HepG2 (cell line): Measurements from ENCODE around the gene ENDOD1.

Experiments used
- EZH2 ChIP-seq: conservative IDR thresholded peaks from 2 replicates; pipeline ENCODE4 v1.6.1; 2012; ENCODE audit warnings: mild to moderate bottlenecking, low read depth, low read length, moderate library complexity
- FOXP1 ChIP-seq, 2 experiments: fragments of 450-650 bp in 1 of 2; IDR thresholded peaks; 2 replicates each; pipeline ENCODE4 v1.6.1; 2017 to 2018; ENCODE audit warnings: antibody characterized with exemption in 1 of 2
- HMG20A ChIP-seq: IDR thresholded peaks from 2 replicates; pipeline ENCODE4 v1.6.1; 2016; ENCODE audit warnings: borderline replicate concordance
- KDM5A ChIP-seq: fragments of 200-600 bp; sonication (generic); IDR thresholded peaks from 2 replicates; pipeline ENCODE4 v1.7.0; 2018; ENCODE audit warnings: antibody characterized with exemption, mild to moderate bottlenecking, low read length, borderline replicate concordance
- POLR2AphosphoS5 ChIP-seq: IDR thresholded peaks from 2 replicates; pipeline ENCODE4 v1.6.1; 2012; ENCODE audit warnings: low read depth, low read length
- ZFP37 ChIP-seq: sonication (generic); formaldehyde crosslinking; IDR thresholded peaks from 2 replicates; pipeline ENCODE4 v1.4.0; 2020; ENCODE audit warnings: missing genetic modification reagents, borderline replicate concordance
- TF ChIP-seq, protein P1 (sequence below): sonication (generic); formaldehyde crosslinking; IDR thresholded peaks from 2 replicates; pipeline ENCODE4 v1.9.0; 2021; ENCODE audit warnings: missing genetic modification reagents, borderline replicate concordance
- TF ChIP-seq, protein P2 (sequence below): sonication (generic); formaldehyde crosslinking; IDR thresholded peaks from 2 replicates; pipeline ENCODE4 v1.5.0; 2020; ENCODE audit warnings: mild to moderate bottlenecking, missing genetic modification reagents, moderate library complexity
- TF ChIP-seq, protein P3 (sequence below), 2 experiments: sonication (generic) in 1 of 2; formaldehyde crosslinking in 1 of 2; IDR thresholded peaks; 2 replicates each; pipeline versions ENCODE4 v1.4.0 to v1.6.1; 2018 to 2020; ENCODE audit warnings: missing genetic modification reagents in 2 of 2, borderline replicate concordance in 1 of 2, low read depth in 1 of 2, mild to moderate bottlenecking in 1 of 2, missing biosample characterization in 1 of 2

DNA sequence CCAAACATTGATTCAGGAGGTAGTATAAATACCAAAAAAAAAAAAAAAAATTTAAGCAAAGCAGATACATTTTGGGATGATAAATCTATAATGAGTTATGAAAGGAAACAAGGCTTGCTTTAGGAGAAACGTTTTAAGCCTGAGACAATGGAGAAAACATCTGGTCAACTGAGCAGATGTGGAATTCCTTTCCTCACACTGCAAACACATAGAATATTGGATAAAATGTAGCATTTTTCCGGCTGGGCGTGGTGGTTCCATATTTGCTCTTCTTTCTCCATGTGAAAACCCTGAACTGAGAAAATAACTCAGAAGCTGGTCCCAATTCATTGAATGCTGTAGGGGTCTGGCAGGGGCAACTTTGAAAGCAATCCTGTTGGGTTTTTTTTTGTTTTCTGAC lies 33.9 kb downstream of the ENDOD1 start:
- TF ChIP-seq, protein P1, sequence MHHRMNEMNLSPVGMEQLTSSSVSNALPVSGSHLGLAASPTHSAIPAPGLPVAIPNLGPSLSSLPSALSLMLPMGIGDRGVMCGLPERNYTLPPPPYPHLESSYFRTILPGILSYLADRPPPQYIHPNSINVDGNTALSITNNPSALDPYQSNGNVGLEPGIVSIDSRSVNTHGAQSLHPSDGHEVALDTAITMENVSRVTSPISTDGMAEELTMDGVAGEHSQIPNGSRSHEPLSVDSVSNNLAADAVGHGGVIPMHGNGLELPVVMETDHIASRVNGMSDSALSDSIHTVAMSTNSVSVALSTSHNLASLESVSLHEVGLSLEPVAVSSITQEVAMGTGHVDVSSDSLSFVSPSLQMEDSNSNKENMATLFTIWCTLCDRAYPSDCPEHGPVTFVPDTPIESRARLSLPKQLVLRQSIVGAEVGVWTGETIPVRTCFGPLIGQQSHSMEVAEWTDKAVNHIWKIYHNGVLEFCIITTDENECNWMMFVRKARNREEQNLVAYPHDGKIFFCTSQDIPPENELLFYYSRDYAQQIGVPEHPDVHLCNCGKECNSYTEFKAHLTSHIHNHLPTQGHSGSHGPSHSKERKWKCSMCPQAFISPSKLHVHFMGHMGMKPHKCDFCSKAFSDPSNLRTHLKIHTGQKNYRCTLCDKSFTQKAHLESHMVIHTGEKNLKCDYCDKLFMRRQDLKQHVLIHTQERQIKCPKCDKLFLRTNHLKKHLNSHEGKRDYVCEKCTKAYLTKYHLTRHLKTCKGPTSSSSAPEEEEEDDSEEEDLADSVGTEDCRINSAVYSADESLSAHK (CRISPR knock-in tag): no peak
- TF ChIP-seq, protein P2, sequence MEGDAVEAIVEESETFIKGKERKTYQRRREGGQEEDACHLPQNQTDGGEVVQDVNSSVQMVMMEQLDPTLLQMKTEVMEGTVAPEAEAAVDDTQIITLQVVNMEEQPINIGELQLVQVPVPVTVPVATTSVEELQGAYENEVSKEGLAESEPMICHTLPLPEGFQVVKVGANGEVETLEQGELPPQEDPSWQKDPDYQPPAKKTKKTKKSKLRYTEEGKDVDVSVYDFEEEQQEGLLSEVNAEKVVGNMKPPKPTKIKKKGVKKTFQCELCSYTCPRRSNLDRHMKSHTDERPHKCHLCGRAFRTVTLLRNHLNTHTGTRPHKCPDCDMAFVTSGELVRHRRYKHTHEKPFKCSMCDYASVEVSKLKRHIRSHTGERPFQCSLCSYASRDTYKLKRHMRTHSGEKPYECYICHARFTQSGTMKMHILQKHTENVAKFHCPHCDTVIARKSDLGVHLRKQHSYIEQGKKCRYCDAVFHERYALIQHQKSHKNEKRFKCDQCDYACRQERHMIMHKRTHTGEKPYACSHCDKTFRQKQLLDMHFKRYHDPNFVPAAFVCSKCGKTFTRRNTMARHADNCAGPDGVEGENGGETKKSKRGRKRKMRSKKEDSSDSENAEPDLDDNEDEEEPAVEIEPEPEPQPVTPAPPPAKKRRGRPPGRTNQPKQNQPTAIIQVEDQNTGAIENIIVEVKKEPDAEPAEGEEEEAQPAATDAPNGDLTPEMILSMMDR: no peak
- TF ChIP-seq FOXP1 (IDR thresholded peaks at IDR 0.05) (no peak), FOXP1 (CRISPR knock-in tag; IDR thresholded peaks at IDR 0.05) (no peak), ZFP37 (CRISPR knock-in tag) (no peak), POLR2AphosphoS5 (no peak), KDM5A (no peak), HMG20A (no peak), EZH2 (no peak)
- TF ChIP-seq, protein P3, sequence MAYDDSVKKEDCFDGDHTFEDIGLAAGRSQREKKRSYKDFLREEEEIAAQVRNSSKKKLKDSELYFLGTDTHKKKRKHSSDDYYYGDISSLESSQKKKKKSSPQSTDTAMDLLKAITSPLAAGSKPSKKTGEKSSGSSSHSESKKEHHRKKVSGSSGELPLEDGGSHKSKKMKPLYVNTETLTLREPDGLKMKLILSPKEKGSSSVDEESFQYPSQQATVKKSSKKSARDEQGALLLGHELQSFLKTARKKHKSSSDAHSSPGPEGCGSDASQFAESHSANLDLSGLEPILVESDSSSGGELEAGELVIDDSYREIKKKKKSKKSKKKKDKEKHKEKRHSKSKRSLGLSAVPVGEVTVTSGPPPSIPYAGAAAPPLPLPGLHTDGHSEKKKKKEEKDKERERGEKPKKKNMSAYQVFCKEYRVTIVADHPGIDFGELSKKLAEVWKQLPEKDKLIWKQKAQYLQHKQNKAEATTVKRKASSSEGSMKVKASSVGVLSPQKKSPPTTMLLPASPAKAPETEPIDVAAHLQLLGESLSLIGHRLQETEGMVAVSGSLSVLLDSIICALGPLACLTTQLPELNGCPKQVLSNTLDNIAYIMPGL (CRISPR knock-in tag; IDR thresholded peaks at IDR 0.05; ENCODE audit: borderline replicate concordance in 1 of 2, low read depth in 1 of 2): no peak
